ENCODE results near the gene GPR183.

The GPR183 gene

DNA sequence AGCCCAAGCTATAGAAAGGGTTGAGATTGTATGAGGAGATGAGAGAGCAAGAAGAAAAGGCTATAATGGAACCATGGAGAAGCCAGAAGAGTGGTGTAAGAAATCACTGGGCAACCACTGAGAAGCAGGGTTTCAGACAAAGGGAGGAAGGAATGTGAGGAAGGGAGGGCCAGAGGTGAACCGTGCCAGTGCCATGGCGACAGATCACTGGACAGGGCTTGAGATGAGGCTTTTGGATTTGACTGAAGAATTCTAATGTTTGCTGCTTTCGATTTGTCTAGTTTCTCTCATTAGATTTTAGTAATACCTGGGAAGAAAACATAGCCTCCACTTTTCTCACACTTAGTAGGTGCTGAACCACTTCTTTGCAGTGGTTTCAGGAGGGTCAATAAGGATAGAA, 6.3 kb upstream of the GPR183 start:
- no peak for DNase-seq (ENCODE audit: low read depth in 3 of 3, low spot score in 1 of 3)

DNA sequence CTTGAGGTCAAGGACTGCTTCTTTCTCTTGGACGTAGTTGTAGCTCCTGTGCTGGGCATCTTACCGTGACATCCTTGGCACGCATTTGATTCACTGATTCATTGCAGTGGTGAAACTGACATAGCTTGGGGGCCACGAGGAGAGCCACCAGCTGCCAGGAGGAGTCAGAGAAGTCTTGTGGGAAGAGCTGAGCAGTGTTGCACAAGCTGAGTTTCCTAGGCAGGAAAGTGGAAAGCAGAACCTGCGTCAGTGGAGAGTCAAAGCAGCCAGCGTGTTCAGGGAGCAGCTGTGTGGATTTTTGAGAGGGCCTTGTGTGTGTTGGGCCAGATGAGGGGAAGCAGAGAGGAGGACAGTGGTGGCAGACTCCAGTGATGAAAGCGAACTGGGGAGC, 5.3 kb upstream of the GPR183 start:
- DNase-seq (ENCODE audit: low read depth in 3 of 3, low spot score in 1 of 3), result no peak

DNA sequence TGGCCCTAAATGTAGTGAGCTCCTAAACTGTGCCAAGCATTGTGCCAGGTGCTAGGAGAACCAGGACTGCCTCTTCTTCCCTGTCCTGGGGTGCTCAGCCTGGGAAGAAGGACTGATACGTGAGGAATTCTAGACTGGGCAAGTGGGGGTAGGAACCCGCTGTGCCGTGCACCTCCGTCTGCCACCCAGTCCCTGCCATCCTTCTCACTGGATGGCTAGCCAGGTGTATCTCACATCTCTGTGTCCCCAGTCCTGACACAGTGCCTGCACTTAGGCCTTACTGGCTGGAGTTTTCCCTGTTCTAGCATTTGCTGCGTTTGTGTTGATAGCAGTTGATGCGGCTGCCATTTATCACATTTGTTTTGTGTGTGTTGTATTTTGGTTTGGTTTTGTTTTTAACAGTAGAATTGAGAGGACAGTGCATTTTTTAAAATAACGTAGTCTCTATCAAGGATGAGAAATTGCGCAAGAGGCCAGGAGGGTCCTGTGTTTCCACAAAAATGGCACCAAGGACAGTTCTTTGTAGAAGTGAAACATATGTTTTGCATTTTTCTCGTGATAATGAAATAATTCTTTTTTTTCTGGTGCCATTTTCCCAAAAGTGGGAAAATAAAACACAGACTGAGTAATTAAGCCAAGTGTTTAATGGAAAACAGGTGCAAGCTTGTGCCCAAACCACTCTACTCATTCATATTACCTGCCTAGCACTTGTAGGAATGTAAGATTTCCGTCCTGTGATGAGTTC, 4.7 kb upstream of the GPR183 start:
- DNase-seq (ENCODE audit: low read depth in 3 of 3, low spot score in 1 of 3), result no peak

DNA sequence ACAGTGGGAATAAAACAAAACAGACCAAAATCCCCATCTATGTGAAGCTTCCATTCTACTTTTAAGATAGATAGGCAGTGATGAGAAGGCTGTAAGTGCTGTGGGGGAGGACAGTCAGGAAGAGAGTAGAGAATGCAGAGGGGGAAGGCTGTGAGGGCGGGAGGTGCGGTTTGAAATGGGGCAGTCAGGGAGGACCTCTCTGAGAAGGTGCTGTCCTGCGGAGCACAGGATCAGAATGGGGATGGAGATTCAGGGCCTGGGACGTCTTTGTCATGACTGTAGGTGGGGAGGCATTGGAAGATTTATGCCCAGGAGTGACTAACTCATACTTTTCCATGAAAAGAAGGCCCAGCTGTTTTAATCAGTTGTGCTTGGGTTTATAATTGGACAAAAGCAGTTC, 3.9 kb upstream of the GPR183 start:
- no peak for DNase-seq (ENCODE audit: low read depth in 3 of 3, low spot score in 1 of 3)

DNA sequence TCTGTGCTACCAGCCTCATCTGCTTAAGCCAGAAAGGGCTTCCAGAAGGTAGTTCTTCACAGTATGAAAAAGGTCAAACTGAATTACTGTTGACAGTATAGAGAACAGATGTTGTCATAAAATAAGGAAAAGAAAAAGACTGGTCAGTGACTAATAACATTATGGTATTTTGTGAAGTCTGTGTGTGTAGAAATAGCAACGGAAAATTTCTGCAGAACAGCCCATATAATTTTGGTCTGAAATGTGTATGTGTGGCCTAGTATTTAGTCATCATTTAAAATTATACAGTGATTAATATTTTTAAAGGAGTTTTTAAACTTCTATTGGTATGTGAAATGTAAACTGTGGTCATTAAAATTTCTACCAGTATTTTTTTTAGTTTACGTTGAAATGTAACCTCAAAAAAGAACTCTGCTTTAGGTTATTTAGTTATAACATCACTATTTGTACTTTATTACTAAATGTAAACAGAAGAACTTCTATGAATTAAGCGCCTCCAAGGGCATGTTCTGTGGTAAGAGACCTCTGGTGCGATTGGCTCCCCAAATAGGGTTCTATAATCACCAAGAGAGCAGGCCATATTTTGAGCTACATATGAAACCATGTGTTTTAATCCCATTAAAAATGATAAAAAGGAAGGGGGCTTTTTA, 3.3 kb upstream of the GPR183 start:
- no peak for DNase-seq (ENCODE audit: low read depth in 3 of 3, low spot score in 1 of 3)

DNA sequence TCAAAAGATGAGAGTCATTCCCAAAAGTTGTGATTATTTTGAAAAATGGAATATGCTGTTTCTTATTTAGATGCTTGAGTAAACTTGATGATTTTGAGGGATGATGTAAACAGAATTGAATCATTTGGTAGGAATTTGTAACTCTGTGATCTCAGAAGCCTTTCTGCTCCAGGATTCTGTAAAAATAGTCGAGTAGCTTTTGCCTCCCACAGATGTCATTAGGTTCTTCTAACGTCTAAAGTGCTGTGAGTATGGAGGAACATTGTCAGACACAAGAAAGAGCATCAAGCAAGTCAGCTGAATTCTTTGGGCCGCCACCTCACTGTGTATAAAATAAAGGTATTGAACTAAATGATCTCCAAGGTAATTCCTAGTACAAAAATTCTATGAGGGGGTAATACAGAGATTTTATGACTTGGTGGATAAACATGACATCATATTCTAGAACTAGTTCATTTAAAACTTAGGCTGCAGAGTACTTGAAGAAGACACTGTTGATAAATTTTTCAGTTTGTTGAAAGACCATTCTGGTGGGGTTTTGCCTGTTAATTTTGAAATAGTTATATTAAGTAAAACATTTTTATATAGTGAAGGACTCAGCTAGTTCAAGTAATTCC, 1.4 kb upstream of the GPR183 start:
- no peak for DNase-seq (ENCODE audit: low read depth in 3 of 3, low spot score in 1 of 3)

DNA sequence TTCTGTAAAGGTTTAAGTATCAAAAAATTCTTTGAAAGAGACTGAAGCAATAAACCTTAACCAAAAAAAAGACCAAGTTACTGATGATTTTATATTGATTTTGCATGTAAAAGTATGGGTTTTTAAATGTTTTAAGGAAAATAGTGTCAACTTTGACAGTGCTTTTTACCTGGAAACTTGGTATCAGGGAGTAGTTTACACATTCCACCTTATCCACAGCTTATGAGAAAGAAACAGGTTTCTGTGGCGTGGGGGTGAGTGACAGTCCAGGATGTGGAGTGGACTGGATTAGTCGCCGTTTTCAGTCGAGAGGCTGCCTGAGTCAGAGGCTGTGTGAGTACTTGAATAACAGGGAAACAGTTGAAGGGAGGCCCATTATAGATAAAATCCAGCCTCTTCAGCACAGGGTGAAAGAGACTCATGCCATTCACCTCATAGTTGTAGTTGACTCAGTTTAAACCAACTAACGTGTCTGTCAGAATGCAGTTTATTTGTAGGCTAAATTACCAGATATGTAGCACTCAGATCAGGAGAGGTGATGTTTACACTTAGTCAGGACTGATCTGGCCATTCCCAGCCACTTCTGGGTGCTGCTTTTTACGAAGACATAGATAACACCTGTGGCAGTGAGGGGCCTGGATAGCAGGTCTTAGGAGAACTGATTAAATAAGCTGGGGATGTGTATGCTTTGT, 595 bp upstream of the GPR183 start:
- peak in 1 of 3 donors; percentile 39 for DNase-seq (ENCODE audit: low read depth in 3 of 3, low spot score in 1 of 3)

DNA sequence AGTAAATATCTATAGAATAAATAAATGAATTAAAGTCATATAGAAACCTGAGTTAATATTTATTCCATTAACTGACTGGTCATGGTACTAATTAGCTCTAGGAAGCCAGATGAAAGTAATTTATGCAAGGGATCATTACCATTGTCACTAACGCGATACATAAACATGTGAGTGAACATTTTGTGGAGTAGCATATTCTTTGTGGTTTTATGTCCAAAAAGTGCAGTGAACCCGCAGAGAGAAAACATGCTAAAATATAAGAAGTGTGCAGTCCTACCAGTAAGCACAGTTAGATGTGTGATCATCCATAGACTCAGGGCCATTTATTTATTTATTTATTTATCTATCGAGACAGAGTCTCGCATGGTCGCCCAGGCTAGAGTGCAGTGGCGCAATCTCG, 1.6 kb downstream of the GPR183 start:
- no peak for DNase-seq (ENCODE audit: low read depth in 3 of 3, low spot score in 1 of 3)

DNA sequence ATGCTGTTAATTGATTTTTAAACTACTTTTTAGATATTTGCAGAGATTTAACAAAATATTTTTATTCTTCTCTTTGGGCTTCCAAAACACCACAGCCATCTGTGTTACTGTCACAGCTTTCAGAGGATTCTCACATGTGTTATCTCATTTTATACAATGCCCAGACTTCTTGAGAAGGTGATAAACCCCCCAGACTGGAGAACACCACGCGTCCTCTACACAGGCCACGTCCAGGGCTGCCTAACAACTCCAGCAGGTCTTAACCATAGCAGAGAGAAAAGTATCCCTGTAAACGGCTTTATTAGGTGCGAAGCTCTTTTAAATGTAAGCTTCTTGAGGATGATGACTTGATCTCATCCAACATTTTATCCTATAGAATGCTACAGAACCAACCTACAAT, 2.0 kb downstream of the GPR183 start:
- no peak for DNase-seq (ENCODE audit: low read depth in 3 of 3, low spot score in 1 of 3)

DNA sequence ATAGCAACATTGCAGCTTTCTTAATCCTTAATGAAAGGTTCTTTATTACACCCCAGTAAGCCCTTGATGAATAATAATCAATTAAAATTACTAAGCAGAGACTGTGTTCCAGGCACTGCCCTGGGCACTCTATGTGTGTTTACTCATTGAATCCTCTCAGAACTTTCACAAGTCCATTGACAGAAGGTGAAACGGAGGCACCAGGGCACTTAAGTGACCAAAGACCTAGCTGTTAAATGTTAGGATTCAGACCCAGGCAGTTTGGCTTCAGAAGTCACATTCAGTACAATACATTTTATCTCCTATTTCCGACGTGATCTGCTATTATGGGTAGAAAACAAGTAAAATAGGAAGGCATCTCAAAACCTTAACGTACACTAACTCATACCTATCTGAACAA, 2.7 kb downstream of the GPR183 start:
- no peak for DNase-seq (ENCODE audit: low read depth in 3 of 3, low spot score in 1 of 3)

DNA sequence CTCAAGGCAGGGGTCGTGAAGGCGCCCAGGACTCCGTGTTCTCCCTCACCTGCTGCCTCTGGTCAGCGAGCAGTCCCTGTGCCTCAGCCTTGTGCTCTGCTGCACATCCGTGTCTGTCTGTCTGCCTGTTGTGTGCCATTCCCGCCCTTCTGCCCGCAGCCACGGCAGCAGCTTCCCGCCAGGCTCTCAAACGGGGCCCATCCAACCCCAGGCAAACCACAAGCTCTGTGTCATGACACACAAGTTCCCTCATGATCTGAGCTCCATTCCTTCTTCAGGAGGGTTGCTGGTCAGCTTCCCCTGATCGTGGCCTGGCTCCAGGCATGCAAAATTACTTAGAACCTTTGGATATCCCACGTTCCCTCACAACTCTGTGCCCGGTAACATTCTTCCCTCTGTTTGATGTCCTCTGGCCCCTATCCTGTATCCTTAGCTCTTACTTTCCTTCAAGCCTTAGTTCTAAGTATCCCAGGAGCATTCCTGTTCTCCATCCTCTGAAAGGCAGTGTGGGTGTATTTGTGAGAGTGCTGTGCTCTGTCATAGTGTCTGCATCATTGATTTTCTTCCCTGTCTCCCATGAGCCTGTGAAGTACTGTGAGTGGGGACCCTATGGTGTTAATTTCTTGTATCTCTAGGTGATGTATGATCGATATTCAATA, 3.2 kb downstream of the GPR183 start:
- DNase-seq (ENCODE audit: low read depth in 3 of 3, low spot score in 1 of 3), result no peak

DNA sequence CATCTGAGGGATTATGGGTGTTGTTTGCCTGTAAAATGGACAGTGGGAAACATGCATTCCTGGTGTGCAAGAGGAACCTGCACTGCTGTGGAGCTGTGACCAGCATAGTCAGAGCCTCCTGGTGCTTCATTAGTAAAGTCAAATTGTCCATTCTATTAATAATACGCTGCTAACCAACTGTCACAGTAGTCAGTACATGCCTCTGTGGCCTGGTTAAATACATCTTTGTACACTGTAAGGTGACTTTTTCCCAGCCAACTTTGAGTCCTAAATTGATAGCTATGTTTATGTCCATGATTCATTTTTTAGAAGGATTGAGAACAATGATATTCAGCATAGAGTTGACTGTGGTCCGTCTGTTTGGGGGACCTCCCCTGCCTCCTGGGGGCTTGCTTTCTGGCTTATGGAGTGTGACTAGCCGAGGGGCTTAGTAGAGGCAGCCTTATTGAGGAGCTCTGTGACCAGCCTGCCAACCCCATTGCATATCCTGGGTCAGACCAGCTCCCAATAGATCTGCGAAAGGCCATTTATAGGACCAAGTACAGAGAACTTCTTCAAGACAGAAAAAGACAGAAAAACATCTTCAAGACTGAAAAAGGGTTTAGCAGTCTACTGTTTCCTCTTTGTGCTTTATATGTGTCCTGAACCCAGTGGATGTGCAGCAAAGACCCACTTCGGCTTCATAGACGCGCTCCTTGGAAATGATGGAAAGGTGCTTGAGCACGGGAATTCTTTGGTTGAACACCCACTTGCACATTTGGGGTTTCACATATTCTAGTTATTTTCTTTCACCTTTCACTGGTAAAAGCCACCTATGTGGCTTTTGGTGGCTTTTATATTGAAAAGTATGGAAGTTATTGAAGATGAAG, 4.3 kb downstream of the GPR183 start:
- DNase-seq (ENCODE audit: low read depth in 3 of 3, low spot score in 1 of 3), result no peak

DNA sequence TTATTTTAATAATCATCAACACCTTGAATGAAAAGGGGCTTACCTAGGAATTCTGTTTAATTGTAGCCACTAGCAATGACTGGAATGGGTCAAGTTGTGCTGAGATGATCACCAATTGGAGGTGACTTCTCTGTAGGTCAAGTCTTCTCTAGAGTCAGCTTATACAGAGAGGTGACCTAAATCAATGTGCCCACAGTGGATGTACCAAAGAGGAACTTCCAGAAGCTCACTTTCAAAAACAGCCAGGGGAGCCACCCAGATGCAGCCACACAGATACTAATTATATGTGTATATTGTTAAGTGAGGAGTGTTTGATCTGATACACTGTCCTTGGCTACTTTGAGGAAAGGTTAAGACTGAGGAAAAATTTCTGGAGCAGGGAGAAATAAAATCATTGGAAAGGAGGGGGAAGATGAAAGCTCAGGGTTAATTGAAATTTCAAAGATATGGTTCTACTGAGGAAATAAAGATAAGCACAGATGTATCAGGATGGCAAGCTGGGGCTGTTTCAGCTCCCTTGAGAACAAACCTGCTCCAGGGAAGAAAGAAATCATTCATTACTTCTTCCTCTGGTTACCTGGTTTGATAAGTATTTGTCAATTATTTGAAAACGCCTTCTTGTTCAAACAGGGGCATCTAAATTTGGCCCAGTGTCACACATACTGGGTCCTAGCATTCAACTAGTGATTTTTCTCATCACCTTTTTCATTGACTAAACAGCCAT, 5.1 kb downstream of the GPR183 start:
- no peak for DNase-seq (ENCODE audit: low read depth in 3 of 3, low spot score in 1 of 3)

DNA sequence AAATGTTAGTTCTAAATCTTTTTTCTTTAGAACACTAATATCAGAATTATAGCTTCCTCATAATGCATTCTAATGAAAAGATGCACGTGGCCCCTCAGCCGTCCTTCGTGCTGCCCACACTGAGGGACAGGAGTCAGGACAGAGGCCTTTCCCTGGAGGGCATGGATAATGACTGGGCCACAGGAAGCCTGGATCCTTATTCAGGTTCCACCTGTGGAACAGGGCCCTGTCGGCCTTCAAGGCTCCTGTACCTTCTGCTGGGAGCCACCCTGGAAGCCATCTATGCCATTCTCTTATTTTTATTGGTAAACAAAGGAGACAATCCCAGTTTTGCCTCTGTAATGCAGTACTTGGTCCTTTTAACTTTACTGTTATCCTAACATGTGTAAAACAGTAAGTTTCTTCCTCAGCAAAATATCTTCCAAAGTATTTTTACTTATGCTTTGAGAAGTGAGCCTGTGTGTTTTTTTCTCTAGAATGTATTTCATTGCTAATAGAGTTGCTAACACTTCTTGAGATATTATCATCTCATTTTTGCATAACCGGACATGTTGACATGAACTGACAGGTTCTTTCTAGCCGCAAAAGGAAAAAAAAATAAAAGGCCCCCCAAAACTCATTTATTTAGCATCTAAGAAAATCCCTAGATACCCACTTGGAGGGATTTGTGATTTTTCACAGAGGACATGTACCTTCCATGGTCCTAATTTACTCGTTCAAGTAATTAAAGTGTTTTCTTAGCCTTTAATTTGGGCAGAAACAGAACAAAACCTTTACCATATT, 6.0 kb downstream of the GPR183 start:
- DNase-seq (ENCODE audit: low read depth in 3 of 3, low spot score in 1 of 3), result no peak

DNA sequence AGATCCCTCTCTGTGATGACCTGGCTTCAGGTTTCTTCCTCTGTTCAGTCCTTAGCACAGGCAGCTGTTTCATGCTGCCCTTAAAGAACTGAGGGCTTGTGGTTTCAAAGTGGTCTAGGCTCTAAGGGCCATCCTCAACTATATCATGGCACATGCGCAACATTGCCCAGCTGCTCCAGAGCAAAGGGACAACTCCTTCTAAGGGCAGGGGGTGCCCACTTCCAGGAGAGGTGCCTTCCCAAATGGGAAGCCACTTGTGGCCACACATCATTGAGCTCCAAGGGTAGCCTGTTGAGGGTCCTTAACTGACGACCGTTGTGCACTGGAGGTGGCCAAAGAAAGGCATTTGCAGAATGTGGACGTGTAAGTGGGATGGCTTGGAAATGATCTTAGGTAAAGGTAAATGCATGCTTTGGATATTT, 7.3 kb downstream of the GPR183 start:
- DNase-seq (ENCODE audit: low read depth in 3 of 3, low spot score in 1 of 3), result no peak

DNA sequence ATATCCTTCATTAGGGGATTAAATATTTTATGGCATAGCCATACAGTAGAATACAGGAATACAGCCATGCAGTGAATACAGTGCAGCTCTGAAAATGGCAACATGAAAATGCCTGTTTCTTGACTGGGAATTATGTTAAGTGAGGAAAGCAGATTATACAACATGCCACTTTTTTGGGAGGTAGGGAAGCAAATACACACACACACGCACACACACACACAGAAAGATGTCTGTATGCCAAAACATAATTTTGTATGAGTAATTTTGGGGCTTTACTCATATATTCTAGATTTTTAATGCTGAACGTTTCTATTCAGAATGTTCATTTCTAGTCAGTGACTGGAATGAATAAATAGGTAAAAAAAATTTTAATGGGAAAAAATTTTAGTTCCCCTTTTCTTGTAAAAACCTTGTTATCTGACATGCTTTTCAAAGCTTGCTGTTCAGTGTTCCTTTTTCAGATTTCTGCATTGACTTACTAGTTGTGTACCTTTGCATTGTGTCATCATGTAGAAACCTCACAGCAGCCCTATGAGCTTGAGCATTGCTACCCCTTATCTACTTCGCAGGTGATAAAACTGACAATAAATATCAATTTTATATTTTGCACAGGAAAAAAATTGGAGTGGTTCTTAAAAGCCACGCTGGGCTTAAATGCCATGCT, 7.8 kb downstream of the GPR183 start:
- DNase-seq (ENCODE audit: low read depth in 3 of 3, low spot score in 1 of 3), result no peak

DNA sequence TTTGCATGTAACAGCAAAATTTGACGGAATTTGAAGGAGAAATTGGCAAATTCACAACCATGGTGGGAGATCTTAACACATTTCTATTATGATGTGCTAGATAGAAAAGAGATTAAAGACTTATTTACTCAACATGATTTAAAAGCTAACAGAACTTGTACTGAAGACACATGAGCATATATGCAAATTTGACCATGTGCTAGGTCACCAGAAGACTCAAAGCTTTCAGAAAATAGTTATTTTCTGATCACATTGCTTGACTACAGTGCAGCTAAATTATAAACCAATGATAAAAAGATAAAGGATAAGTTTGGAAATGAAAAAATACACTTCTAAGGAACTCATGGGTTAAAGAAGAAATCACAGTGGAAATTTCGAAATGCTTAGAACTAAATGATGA, 9.1 kb downstream of the GPR183 start:
- no peak for DNase-seq (ENCODE audit: low read depth in 3 of 3, low spot score in 1 of 3)

DNA sequence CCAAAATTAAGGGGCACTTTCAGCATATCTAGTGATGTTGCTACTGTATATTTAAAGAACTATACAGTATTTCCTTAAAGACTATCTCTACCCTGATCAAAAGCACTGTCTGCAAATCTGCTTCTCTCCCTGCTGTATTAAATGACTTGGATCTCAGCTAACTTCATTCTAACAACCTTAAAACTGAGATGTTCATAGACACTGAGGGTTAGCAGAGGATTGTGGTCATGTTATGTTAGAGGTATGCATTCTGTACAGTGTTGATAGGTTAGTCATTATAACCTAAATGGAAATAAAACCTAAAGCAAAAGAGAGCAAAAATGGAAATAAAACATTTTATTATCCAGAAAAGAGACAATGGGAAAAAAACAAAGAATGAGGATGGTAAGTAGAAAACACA, 9.9 kb downstream of the GPR183 start:
- no peak for DNase-seq (ENCODE audit: low read depth in 3 of 3, low spot score in 1 of 3)

DNA sequence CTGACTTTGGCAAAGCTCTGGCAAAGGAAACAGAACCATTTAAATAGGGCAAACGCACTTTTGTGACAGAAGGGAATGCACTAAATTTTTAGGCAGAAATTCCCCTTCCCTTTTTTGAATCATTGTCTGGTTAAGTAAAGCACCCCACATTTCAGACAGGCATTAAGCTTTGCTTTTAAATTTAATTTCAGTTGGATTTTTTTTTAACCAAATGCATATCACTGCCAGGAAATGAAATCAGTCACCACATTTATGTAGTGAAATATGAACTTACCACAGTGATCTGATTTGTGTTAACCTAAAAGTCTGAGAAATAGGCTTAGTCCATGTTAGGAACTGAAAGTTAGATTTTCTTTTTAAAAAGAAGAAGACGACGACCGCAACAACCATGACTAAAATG, 10.8 kb downstream of the GPR183 start:
- no peak for DNase-seq (ENCODE audit: low read depth in 3 of 3, low spot score in 1 of 3)

All from stimulated activated CD4-positive, alpha-beta T cell treated with anti-CD3 and anti-CD28 coated beads, TNF-alpha, amount 100 ng/mL, for 1 hour (primary cell).